ENCODE results near the gene GOLPH3.

GOLPH3 gene

DNA sequence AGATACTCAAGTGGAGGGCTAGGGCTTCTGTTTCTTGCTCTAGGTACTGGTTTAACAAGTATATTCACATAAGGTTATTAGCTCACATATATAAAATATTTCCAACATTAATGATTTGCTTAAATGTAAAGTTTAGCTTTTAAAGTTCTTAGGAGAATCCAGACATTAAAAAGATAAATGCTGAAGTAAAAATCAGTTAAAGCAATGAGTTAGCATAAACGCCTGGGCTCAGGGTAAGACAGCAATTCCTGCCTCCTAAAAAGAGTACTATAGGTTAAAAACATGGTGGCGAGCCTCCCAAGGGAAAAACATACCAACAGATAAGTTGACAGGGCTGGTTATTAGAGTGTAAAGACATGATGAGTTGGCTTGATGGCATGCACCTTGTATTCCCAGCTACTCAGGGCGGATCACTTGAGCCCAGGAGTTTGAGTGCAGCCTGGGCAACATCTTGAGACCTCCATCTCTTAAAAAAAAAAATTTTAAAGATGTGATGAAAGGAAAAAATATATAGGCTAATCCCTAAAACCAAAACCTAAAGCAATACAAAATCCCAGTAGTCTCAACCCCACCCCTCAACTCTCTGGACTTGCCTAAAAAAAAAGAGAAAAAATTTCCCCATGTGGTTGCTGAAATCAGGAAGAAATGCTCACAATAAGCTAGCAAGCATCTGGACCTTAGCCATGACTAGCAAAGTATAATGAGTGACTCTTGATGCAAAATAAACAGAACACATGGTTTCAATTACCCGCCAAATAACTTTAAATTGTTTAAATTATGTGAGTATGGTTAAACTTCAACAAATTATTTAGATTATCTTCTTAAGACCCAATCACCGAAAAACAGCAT lies 3.6 kb downstream of the GOLPH3 start:
- DNase-seq: no peak

DNA sequence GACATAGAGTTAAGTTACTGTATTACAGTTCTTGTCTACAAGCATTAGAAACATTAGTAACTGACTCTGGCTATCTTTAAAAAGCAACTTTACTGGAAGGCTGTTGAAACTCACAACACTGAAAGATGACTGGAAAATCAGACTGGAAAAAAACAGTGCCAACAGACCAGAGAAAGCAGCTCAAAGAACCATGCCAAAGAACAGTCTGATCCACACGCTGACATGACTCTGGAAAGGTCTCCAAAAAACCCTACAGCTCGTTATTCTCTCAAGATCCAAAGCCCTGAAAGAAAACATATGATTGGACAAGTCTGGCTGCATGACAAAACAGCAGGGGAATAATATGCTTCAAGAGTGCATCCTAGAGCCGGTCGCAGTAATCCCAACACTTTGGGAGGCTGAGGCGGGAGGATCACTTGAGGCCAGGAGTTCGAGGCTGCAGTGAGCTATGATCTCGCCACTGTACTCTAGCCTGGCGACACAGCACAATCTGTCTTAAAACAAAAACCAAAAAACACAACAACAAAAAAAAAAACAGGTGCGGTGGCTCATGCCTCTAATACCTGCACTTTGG lies 5.6 kb downstream of the GOLPH3 start:
- no peak for DNase-seq

DNA sequence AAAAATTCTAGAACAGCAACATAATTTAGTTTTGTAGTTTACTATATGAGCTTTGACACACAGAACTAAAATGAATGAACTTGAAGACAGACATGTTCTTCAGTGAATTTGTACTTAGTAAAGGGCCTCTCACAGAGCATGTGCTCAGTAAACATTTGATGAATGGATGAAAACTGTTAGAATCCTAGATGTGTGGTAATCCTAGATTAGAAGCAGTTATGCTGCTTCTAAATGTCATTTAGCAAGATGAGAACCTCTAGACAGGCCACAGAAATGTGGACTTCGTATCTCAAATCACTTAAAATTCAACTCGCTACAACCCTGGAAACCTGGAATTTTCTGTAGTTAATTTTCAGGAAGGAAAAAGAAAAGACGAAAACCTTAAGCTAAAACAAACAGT lies 8.5 kb downstream of the GOLPH3 start:
- no peak for DNase-seq

DNA sequence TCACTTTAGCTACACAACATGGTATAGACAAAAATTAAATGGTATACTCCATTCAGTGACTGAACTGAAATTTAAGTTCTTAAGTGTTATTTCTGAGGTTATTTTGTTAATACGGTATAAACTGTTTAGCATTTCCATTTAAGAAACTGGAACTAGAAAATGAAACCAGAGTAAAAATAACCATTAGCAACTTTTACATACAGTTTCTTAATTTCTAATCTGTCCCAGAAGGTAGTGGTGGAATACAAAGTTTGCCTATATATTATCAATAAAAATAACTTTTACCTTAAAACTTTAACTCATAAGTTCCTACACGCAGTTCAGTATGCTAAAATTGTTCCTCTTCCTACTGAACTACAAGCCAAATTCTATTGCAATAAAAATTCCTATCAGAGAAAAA lies 10.3 kb downstream of the GOLPH3 start:
- DNase-seq: no peak

DNA sequence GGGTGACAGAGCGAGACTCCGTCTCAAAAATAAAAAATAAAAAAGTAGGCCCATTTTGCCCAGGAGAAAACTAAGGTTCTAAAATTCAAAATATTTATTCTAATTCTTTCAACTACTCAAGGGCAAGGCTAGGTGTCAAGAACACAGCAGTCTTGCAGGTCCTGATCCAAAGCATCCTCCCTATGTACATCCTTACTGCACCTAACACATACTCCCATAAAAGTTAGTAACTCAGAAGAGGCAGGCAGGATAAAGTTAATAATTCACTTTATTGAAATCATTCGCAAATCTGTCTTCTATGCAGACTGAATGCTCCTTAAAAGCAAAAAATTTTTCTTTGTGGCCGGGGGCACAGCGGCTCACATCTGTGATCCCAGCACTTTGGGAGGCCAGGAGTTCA lies 11.1 kb downstream of the GOLPH3 start:
- no peak for DNase-seq

DNA sequence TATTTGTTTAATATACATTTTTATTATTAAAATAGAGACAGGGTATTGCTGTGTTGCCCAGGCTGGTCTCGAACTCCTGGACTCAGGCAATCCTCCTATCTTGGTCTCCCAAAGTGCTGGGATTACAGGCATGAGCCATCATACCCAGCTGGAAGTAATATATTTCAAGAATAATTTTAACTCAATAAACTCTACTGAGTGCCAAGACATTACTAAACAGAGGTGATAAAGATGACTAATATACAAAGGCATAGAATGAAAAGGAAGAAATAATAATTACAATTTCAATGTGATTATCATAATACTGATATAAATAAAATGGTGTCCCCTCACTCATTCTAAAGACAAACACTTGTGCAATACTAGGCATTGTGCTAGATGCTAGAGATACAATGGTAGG lies 13.9 kb downstream of the GOLPH3 start:
- no peak for DNase-seq

DNA sequence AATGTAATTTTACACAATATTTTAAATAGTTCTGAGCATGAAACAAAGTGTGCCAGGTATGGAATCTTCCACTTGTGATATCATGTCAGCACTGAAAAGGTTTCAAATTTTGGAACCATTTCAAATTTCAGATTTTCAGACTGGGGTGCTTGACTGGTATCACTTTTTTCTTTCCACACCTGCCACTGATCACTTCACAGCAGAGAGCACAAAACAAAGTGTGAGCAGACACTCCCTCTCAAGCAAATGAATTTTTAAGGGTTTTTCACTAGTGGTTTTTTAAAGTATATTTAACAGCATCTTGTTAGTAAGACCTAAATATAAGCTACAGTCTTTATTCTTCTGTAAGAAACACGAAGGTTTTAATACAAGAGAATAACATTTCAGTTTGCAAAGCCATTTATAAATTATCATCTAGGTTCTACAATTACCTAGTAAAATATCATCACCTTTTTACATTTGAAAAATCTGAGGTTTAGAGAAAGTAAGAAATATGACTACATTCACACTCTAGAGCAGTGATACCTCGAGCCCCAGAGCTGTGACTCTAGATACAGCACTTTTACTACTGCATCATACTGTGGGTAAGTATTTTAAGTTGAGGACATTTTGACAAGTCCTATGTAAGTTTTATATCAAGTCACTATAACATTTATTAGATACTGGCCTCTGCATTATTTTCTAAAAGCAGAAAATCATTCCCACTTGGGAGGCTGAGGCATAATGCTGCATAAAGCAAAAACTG lies 14.6 kb downstream of the GOLPH3 start:
- DNase-seq: no peak

DNA sequence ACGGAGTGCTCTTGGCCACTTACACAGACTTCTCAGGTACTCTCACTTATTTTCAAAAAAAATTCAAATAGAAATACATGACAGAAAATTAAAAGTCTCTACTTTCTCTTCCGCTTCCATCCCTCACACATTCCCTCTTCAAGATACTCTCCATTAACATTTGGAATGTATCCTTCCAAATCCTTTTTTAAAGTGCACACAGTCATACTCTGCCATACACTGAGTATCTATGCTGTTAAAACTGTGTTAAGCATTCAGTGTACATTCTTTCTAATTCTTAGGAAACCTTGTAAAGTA lies 15.5 kb downstream of the GOLPH3 start:
- no peak for DNase-seq

DNA sequence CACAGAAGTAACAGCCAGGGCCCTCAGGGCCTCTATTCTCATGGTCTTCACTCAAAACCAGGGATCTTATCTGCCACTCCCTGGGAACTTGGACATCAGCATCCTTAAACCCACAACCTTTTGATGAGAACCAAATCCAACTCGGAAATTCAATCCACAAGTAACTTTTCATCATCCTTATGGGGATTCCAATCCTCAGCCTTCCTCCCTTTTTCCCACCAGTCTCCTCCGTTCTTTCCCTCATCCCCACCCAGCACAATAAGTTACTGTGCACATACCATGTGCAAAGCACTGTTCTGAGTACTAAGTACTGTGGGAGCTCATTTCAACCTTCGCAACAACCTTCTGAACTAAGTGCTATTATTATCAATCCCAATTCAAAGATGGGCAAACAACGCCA lies 17.0 kb downstream of the GOLPH3 start:
- no peak for DNase-seq

DNA sequence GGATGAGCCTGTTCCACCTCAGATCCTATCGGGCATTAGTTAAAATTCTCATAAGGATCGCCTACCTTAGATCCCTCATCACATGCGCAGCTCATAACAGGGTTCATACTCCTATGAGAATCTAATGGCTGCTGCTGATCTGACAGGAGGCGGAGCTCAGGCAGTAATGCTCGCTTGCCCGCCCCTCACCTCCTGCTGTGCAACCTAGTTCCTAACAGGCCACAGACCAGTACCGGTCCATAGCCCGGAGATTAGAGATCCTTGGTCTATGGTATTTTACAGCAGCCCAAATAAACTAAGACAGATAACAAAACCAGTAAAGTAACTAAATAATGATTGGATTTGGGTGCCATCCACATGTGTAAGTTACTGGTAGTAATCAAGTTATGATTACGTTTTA lies 17.5 kb downstream of the GOLPH3 start:
- no peak for DNase-seq

DNA sequence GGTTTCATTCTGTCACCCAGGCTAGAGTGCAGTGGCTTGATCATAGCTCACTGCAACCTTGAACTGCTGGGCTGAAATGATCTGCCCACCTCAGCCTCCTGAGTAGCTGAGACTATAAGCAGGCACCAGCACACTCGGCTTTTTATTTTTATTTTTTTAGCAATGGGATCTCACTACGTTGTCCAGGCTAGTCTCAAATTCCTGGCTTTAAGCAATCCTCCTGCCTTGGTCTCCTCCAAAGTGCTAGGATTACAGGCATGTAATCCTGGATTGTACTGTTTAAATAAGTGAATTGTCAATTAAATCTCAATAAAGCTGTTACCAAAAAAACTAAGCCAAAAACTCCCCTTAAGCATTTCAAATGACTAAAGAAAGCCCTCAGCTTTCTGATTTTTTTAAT lies 18.9 kb downstream of the GOLPH3 start:
- DNase-seq: no peak

DNA sequence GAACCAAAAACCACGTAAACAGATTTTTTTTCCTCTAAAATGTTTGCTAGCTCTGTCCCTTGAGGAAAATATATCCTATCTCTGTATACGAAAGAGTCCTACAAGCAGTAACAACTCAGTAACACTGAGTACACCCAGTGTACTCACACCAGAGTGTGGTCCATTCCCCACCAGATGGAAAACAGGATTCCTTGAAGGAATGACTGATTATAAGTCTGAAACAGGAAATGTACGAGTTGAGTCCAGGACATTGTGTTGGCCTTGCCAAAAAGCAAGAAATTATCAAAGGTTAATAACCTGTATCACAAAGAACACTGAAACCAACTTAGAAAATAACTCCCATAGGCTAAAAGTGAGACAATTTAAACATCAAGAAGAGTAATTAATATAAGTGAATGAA lies 20.4 kb downstream of the GOLPH3 start:
- no peak for DNase-seq

DNA sequence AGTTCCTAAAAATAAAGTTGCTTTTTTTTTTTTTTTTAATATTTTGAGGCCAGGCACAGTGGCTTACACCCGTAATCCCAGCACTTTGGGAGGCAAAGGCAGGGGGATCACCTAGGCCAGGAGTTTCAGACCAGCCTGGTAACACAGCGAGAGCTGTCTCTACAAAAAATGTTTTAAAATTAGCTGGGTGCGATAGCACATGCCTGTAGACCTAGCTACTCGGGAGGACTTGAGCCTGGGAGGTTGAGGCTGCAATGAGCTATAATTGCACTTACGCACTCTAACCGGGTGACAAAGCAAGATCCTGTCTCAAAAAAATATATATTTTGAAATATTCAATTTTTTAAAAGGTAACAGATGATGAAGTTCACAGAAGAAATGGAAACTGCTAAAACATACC lies 22.9 kb downstream of the GOLPH3 start:
- no peak for DNase-seq

DNA sequence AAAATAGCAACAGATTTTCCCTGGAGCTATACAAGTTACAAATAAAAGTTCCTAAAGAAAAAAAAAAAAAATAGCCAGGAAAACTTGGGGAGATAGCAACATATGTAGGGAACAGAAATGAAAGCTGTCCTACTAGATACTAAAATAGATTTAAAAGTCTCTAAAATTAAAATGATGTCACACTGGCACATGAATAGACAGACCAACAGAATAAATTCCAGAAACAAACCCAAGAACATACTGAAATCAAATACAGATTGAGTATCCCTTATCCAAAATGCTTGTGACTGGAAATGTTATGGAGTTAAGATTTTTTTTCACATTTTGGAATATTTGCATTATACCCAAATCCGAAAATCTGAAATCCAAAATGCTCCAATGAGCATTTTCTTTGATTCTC lies 23.8 kb downstream of the GOLPH3 start:
- no peak for DNase-seq

DNA sequence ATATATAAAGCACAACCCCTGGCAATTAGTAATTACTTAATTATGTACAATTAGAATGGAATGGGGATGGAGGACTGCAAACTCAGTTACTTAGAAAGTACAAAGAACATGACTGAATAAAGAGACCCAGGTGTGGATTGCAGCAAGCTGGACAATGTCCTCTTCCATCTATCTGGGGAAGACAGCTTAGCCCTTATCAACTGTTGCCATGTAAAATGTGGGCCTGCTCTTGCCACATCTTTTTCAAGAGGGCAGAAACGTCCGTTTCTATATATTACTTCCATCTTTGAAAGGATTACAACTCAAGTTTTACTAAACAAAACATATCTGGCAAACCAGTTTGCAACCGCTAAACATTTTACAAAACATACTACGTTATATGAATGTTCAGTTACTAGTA lies 26.2 kb downstream of the GOLPH3 start:
- no peak for DNase-seq

DNA sequence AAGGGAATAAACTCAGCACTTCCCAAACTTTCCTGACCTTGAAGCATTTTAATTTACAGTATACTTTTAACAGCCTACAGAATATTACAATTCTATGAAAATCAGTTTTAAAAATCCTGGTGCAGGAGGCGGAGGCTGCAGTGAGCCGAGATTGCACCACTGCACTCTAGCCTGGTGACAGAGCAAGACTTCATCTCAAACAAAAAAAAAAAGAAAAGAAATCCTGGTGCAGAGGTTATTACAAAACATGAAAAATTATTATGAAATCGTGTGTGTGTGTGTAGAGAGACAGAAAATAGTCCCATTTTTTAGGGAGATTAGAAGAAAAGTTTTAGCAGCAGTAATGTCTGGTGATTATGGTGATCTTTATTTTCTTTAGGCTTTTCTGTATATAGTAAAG lies 26.9 kb downstream of the GOLPH3 start:
- DNase-seq: no peak

DNA sequence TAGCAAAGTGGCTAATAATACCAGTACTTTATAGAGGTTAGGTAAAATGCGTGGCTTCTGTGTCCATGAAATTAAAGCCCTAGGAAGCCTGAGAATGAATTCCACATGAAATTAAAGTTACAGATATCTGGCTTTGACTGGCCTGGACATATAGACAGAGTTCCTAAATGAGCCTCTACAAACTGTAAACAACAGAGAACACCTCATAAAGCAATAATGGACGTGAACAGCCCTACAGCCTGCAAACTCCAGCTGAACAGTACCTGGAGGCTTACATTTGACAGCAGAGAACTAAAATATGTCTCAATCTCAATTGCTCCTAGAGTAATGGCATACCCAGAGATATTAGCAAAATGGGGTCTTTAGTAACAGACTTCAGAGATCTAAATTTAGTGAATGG lies 28.7 kb downstream of the GOLPH3 start:
- DNase-seq: no peak

DNA sequence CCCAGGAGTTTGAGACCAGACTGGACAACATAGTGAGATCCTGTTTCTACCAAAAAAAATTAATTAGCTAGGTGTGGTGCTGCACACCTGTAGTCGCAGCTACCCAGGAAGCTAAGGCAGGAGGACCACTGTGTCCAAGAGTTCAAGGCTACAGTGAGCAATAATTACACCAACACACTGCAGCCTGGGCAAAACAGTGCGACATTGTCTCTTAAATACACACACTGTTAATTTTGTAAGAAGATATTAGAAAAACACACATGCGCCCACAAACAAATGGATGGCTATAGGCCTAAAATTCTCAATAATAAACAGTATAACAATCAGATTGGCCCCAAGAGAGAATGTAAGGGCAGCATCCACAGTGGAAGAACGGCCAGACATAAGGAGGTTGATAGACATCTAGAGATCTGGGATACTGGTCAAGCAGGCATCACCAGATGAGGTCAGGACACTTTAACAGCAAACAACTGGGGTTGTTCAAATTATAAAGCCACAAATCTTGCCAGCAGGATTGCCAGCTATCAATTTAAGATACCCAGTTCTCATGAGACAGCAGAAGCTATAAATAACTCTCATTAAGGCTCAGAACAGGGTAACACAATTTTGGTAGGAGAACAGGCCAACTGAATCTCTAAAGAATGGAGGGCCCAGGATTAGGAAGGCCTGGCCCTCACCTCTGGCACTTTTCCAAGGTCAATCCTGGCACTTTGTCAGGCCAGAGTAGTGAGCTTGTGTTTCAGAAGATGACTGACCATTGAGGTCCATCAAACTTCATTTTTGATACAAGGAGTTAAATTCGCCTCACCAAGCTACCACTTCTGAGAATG lies 29.5 kb downstream of the GOLPH3 start:
- DNase-seq: no peak

DNA sequence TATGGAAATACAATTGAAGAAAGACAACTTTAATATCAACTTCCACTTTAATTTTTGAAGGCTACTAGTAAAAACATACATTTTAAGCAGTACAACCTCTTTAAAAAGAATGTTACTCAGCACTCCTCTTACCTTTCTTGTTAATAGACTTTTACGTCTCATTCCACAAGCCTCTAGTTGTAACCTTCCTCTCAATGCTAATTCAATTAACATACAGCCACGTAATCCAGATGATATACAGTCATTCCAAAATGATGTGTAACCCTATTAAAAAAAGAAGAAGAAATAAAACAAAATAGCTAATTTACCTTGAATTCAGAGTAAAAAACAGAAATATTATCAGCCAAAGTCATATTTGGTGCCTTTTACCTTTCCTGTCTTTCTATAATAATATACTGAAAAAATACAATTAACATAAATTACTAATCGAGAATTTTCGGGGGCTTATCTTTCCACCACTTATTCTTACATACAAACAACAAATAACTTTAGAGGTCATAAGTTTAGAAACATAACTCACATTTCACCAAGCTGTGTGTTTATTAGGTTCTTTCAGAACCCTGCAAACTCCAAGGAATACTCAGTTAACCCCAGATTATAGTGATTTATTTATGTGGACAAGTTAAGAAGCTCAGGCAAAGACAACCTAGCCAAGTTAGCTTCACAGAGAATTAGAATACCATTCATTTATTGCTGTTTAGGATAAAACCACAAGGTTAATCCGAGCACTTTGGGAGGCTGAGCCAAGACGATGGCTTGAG lies 30.3 kb downstream of the GOLPH3 start:
- DNase-seq: no peak

DNA sequence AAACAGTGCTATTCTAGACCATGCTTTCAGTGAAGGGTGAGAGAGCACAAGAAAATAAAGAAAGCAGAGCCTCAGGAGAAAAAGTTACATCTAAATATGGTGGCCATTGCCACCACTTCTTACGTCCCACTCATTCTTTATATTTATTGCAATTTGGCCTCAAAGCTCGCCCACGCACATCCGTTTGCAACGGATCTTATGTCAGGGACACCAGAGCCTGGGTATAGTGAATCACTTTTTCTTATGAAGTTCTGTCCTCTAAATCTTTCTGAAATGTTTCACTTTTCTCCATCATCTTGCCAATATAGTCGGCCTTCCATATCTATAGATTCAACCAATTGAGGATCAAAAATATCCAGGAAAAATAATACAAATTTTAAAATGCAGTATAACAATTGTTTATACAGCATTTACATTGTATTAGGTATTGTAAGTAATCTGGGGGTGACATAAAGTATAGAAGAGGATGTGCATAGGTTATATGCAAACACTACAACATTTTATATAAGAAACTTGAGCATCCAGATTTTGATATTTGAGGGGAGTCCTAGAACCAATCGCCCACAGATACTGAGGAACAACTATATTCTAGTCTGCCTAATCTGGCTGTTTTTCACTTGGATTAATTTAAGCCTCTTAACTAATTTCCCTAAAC lies 35.2 kb downstream of the GOLPH3 start:
- DNase-seq: no peak

DNA sequence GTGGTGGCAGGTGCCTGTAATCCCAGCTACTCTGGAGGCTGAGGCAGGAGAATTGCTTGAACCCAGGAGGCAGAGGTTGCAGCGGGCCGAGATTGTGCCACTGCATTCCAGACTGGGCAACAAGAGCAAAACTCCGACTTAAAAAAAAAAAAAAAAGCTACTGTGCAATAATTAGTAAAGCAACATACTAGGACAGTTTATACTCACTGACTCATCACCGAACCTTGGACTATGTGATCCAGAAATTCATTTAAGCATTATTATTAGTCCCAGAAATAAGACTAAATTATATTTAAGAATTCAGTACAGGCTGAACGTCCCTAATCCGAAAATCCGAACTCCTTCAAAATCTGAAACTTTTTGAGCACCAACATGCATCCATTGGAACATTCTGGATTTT lies 37.8 kb downstream of the GOLPH3 start:
- no peak for DNase-seq

DNA sequence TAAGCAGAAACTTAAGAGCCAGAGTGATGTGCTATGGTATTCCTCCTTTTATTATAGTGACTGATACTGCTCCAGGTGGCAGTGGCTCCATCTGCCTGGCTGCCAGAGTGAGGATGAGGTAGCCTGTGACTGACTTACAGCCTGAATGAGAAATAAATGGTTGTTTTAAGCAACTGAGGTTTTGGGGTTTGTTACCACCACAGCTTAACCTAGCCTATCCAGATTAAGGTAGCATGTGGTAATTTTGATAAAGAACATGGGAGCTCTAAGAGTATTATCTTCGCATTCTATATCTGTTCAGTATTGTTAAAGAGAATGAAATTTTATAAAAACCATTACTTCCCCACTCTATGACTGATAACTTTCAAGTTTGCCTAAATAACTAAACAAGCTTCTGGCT lies 39.0 kb downstream of the GOLPH3 start:
- no peak for DNase-seq
